Measurements from ENCODE around the gene TRIM9.
"Not testable (repeated sequence)": the region's sequence is repeated elsewhere in the genome, so short reads cannot be mapped to it uniquely, and the experiment has no call there.

The TRIM9 gene

DNA sequence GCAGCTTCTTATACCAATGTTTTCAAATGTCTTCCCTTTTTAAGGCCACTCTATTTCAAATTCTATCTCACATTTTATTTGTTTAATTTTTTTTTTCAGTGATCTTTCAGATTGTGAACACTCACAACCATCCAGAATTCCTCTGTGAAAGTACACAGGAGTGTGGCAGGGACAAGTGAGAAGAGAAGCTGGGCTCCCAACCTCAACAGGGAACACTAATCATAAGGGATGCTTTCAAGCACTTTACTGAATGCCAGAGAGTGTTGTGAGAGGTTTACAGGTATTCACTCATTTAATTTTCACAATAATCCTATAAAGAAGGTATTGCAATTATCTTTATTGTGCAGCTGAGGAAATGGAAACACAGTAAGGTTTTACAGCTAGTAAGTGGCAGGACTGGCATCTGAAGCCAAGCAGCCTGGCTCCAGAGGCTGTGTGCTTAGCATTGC is 90.5 kb downstream of the TRIM9 start:
- no peak for DNase-seq (ENCODE audit: low read depth in 2 of 2)

DNA sequence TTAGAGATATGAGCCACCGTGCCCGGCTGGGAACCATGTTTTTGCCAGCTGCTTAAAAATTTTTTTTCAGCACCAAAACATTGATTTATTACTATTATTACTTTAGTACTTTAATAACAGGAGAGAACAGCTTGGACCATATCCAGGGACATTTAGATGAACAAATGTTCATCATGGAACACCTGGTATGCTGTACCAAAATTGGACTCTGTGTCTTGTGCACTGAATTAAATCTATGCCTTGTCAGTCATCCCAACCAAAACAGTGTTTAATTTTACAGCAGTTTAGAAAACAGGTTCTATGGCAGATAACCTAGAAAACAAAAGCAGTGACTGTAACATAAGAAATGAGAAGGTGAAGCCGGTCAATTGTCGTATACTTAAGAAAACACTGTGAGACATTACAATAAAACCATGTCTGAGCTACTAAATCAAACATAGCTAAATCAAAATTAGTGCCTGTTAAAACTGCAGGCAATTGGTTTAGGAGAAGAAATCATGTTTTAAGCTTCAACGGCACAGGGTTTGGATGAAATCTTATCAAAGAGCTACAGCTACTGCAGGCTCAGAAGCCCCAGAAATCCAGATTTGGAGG is 92.4 kb downstream of the TRIM9 start:
- DNase-seq (ENCODE audit: low read depth in 2 of 2) = no peak

DNA sequence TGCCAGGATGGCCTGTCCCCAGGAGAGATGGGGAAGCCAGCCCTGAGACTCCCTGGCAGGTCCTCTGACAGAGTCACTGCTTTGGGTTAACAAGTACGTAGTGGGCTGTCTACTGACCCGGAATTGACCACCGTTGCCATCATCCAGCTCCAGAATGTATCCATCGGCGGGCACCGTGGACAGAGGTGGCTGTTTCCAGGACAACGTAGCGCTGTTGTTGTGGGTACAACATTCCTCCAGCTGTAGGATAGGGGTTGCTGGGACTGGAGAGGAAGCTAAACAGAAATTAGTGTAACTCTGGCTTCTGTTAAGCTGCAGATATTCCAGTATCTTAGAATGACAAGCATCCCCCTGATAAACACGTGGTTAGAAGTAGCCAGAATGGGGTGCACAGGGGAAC is 94.3 kb downstream of the TRIM9 start:
- DNase-seq (ENCODE audit: low read depth in 2 of 2) = no peak

DNA sequence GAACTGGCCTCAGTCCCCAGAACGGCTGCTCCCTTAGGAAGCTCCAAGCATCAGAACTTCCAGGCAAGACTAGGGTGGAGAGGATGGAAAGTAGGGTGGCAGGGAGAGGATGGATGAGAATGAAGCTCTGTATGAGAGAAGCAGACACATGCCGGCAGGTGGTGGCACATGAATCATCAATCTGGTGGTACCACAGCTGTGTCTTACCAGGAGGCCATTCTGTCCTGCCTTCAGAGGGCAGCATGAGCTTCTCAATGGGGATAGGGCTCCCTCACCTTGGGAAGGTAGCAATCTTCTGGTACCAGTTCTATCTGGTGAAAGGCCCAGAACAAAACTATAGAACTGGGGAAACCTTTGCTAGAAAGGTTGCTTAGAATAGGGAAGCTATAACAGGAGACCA is 95.2 kb downstream of the TRIM9 start:
- no peak for DNase-seq (ENCODE audit: low read depth in 2 of 2)

DNA sequence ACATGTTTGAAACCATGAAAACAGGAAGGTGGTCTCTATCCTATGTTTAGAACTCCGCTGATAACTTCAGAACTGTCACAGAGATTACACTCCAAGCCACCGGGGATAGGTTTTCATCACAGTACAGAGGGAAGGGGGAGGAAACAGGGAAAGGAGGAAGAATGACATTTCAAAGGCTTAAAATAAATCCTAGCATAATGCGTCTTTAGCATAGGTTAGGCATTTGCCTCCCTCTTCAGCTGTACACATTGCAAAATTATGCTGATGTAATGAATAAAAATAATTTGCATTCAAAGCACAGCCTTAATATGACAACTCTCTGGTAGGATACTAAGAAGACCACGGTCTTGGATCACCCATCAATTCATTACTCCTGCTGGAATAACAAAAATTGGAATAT is 96.3 kb downstream of the TRIM9 start:
- no peak for DNase-seq (ENCODE audit: low read depth in 2 of 2)

DNA sequence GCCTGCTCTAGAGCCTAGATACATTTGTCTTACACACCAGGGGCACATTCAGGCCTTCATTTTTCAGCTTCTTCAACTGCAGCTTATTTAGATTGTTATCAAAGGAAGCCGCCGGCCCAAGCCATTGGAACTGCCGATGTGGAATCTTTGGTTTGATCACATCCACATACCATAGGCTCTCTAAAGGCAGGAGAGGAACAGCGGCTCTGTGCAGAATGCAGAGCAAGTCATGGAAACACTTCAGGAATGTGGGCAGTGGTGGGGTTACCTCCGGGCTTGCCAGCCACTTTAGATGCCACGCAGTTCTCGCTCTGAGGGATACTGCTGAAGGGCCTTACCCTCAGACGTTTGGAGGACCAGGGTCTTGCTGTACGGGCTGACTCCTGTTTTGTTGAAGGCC is 97.2 kb downstream of the TRIM9 start:
- no peak for DNase-seq (ENCODE audit: low read depth in 2 of 2)

DNA sequence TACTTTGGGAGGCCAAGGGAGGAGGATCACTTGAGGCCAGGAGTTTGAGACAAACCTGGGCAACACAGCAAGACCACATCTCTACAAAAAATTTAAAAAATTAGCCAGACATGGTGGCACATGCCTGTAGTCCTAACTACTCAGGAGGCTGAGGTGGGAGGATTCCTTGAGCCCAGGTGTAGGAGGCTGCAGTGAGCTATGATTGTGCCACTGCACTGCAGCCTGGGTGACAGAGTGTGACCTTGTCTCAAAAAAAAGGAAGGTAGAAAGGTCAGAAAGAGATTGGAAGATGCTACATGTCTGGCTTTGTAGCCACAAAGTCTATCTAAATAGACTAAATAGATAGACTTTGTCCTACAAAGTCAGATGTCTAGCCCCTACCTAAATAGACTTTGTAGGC is 100.7 kb downstream of the TRIM9 start:
- not testable (repeated sequence) for DNase-seq (ENCODE audit: low read depth in 2 of 2)

DNA sequence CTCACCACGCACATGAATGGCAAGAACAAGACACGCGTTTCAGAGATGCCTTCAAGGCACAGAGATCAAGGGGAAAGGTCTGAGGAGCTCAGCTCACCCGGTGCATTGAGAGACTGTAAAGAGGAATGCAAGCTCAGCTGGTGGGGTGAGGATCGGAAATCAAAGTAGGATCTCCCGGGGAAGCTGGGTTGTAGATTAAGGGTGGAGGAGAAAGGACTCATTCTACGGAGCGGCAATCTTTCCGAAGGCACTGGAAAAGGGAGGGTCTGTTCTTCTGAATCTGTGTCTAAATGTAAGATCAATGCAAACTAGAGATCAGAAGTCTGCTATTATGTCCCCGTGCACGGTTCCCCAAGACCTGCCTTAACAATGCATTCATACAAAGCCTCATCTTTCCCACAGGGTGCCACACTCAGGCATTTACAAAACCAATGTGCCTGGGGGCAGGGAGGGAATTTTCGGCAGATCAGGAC is 109.0 kb downstream of the TRIM9 start:
- DNase-seq (ENCODE audit: low read depth in 2 of 2) = no peak

DNA sequence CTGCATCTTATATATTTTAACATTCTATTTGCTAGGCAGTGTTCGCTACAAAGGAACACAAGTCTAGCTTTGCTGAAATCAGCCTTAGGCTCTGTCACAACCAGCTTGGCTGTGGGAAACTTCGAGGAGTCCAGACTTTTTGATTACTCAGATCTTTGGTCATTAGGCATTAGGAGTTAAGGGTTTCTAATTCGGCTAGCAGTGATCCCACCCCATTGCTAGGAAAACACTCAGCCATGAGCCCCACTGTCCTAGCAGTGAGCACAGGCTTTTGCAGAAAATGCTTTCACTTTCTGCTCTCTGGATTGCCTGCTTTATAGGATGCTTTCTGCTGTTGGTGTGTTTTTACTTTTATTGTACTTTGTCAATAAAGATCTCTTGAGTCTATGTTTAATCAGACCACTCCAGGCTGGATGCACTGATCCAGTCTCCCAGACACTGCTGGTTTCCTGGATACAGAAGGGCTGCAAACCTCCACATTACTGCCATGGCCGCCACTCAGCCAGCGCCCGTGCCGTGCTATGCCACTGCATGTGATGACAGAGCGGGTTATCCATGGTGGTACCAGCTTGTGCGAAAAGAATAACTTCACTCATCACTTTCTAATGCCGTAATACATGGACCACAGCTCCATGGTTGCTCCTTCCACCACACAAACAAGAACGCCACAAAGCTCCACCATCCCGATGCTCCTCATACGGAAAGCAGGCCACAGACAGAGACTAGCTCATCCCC is 109.6 kb downstream of the TRIM9 start:
- DNase-seq (ENCODE audit: low read depth in 2 of 2) = no peak

DNA sequence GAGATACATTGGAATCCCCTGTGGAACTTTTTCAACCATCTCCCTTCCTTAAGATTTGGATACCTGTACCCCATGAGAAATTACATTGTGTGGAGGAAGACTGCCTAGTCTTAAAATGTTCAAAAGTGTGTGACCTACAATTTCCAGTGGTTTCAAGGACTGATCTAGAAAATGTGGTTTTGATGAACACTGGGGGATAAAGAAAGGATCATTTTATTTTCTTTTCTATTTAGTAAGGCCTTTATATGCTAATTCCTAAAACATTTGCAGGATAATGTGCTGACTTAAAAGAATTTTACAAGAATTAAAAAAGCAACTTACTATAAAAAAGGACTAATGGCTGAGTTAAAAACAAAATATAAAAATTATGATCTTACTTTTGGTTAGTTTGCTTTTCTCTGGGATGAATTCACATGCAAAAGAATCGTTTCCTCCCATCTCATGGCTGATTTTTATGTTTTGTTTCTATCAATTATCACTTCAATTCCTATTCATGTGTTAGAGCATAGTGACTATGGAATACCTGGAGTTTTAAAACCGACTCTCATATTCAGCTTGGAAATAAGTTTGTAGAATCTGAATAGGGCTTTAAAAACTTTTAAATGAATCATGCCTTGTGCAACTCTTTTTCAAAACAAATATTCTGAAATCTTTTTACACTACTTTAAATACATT is 110.7 kb downstream of the TRIM9 start:
- no peak for DNase-seq (ENCODE audit: low read depth in 2 of 2)

DNA sequence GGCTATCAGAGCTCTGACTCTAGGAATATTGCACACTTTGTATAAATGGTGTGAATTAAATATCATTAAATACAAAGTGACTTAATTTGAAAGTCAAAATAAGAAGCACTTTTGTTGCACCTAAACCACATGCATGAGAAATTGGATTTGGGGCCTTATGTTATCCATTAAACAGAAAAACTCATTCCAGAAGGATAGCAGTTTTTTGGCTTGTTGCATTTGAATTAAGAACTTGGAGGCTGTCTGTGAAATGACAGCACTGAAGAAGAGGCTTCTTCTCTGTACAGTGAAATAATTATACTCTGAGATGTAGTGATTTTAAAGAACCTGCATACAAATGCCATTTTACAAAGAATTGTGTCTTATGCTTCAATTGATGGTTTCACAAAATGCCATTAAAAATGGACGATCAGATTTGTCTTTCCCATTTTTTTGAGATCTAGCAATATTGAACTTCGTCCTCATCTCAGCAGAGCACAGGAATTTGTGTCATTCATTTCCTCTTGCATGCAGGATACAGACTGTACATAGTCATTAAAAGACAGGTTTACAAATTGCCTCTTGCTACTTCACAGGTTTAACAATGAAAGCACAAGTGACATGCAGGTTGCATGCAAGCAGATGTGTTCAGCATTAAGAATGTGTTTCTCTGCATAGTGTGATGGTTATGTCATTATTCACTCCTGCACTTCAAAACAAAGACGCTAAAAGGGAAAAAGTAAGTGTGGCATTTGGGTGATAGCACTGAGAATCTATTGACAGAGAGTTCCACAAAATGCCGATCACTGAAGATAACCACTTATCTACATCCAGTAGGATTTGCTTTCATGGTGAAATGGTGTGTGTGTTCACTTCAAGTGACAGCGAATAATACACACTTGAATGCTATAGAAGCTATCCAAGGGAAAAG is 114.7 kb downstream of the TRIM9 start:
- no peak for DNase-seq (ENCODE audit: low read depth in 2 of 2)

DNA sequence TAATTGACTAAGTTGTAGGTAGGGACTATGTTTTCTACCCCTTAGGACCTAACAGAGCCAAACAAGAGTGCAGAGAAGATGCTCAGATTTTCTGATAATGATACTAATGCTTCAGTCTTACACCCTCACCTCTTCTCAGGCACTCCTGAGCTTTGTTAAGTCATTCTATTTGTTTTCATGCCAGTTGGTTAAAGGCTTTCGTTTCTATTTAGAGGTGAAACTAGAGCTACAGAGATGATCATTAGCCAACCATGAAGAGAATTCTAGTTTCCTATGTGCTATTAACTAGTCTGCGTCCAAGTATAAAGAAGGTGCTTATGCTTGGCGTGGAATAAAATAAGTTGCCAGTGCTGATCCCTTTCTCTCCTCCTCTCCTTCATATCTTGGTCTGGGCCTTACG is 116.0 kb downstream of the TRIM9 start:
- DNase-seq (ENCODE audit: low read depth in 2 of 2) = no peak

DNA sequence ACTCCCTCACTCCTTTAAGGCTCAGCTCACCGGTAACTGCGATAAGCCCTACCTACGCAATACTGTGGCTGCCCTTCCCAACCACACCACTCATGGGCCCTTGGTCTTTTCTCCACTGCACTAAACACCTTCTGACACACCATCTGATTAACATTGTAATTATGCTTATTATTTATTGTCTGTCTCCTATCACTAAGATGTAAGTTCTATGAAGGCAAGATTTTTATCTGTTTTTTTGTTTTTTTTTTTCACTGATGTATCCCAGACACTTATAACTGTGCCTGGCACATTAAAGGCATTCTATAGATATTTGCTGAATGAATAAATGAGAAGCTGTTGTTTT is 116.4 kb downstream of the TRIM9 start:
- no peak for DNase-seq (ENCODE audit: low read depth in 2 of 2)

DNA sequence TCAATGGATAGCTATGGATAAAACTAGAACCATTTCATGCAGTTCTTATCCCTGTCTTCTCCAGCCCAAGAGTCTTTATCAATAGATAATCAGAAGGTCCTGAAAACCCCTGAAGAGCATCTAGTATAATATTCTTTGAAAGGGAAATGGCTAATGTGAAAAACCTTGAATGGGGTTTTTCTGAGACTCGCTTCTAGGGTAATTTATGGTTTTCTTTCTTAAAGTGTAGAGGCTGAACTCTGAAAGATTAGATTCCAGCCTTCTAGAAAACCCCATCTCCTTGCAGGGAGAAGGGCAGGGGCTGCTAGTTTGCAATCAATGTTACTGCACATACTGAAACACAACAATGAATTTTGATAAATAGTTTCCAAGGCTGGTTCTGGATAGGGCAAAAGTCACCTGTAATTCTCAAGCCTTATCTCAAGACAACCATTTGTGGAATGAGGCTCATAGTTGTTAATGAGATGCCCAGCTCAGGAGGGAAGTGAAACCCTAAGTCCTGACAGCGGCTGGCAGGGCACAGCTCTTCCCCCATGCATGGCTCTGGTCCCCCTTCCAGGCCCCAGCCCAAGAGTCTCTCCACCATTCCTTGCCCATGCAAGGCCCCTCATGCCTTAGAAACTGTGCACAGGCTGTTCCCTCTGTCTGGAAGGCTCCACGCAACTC is 116.9 kb downstream of the TRIM9 start:
- DNase-seq (ENCODE audit: low read depth in 2 of 2) = no peak

DNA sequence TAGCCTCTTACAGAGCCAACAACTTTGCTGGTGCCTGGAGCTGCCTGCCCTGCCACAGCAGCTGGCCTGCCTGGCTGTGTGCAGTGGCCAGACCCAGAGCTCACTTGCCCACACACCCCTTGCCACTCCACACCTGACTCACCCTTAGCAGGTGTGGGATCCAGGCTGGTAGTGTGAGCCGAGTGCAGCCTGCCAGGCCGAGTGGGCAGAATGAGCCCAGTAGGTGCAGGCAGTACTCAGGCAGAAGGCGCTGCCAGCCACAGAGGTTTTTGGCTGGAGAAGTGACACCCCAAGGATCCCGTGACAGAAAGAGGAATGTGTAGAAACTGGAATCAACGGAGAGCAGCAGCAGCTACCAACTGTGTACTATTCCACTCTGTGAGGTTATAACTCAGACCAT is 120.8 kb downstream of the TRIM9 start:
- no peak for DNase-seq (ENCODE audit: low read depth in 2 of 2)

DNA sequence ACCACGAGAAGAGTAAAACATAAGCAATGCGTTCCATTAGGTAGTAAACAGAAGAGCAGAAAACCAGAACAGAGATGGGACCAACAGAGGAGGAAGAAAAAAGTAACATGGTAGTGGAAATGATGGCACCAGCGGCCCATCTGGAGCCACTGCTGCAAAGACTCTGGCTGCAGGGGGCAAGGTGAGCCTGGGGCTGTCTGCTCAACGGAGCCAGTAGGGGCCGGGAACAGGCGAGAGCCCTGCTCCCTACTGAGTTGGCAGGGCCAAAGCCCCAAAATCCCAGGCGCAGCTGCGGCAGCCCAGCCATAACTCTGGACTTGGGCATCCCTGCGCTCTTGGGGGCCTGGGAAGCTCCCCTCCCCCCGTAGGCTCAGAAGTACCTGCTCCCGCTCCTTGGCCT is 122.2 kb downstream of the TRIM9 start:
- no peak for DNase-seq (ENCODE audit: low read depth in 2 of 2)

DNA sequence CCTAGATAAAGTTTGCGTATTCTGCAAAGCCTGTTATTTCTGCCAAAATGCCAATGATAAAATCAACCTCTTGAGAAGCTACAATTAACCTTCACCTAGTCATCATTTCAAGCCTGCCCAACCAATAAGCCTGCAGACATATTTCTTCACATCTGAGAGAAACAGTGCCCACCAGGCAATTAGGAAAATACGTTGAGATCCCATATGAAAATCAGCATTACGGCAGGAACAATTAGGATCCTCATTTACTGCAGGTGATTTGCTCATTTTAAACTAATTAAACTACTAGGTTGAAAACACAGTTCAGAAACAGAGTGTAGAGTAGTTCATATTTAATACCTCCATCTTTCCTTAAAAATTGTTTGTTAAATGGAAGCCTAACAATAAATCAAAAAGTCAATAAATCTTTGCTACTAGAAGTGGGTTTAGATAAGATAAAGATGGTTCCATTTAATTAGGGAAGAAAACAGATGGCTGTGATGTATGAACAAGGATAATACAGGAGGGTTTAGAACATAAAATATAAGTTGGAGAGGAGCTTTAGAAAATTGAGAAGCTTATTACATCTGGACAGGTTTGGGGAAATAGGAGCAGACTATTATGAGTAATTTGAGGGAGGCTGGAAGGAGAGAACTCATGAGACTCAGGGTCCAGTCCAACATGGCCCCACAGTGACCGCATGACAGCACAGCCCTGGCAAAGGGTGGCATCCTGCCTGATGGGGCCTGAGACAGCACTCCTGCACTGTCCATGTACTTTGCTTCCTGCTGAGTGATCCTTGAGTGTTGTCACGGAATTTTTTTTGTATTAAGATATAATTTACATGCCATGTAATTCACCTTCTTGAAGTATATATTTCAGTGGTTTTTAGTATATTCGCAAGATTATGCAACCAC is 123.8 kb downstream of the TRIM9 start:
- DNase-seq (ENCODE audit: low read depth in 2 of 2) = no peak

DNA sequence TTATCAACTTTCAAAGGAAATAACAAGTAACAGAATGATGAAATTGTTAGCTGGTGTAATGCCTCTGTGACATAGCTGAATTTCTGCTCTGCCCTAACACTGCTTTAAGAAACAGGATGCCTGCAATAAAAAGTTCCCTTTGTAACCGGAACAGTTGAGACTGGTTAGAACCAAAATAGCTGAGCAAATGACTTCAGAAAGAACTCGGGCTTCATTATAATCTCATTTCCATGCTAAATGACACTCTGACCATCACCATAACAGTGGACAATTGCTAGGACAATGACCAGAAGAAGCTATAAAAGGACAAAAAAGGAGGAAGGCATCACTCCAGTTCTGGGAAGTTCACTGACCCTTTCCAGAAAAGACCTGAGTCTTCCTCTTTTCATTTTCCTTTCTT is 127.1 kb downstream of the TRIM9 start:
- DNase-seq (ENCODE audit: low read depth in 2 of 2) = no peak

DNA sequence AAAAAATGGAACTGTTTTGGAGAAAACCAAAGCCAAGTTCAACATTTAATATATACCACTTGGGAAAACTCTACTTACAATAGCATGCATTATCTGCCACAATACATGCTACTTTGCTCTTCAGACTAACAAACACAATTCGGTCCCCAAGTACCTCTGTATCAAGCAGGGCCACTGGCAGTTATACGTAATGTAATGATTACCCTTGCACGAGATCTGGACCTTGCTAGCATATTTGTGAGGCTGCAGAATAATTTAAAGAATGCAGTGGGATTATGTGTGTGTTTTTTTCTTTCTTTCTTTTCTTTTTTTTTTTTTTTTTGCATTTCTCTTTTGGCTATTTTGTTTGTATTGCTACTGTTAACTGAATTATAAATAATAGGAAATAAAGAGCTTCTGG is 127.8 kb downstream of the TRIM9 start:
- no peak for DNase-seq (ENCODE audit: low read depth in 2 of 2)

DNA sequence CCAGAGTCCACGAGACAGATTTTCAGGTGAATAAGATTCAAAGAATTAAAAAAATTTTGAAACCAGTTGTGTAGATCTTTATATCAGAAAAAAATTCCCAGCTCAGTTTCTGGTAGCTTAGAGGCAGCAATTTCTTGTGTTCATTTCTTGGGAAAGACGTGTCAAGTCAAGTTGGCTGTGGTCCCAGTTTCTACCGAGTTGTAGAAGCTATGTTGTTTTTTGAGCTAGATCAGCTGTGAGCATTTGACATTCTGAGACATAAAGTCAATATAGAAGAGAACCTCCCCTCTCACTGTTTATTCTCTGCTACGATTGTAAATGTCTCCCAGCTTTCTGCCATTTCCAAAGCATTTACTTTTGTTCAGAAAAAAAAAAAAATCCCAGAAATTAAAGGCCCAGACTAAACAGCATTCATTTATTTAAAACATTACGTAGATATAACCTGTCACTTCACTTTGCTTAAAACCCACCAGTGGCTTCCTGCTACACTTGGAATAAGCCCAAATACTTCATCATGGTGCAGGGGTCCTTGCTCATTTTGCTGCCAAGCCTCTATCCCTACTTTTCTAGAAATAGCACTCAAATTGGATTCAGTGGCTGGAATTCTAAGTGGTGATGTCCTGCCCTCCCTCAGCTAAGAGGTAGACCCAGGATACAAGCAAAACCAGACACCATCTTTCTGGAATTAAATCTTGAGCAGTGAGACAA is 130.1 kb downstream of the TRIM9 start:
- DNase-seq (ENCODE audit: low read depth in 2 of 2) = no peak
